ENCODE measurements around the gene CD244.

DNA sequence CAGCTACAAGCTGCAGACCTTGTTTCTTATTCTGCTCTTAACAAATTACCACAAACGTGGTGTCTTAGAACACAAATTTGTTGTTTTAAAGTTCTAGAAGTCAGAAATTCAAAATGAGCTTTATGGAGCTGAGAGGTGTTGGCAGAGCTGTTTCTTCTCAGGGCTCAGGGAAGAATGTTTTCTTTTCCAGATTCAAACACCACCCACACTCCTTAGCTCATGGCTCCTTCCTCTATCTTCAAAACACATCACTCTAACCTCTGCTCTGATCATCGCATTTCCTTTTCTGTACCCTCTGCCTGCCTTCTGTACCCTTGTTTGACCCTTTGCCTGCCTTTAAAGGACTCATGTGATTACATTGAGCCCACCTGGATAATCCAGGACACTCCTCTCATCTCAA, 49.2 kb upstream of the CD244 start:
- TF ChIP-seq, protein P1, sequence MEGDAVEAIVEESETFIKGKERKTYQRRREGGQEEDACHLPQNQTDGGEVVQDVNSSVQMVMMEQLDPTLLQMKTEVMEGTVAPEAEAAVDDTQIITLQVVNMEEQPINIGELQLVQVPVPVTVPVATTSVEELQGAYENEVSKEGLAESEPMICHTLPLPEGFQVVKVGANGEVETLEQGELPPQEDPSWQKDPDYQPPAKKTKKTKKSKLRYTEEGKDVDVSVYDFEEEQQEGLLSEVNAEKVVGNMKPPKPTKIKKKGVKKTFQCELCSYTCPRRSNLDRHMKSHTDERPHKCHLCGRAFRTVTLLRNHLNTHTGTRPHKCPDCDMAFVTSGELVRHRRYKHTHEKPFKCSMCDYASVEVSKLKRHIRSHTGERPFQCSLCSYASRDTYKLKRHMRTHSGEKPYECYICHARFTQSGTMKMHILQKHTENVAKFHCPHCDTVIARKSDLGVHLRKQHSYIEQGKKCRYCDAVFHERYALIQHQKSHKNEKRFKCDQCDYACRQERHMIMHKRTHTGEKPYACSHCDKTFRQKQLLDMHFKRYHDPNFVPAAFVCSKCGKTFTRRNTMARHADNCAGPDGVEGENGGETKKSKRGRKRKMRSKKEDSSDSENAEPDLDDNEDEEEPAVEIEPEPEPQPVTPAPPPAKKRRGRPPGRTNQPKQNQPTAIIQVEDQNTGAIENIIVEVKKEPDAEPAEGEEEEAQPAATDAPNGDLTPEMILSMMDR (IDR thresholded peaks at IDR 0.05), result no peak
- TF ChIP-seq POLR2A (IDR thresholded peaks at IDR 0.05), result no peak
